Mucosa of descending colon (tissue), 3 donors: Measurements from ENCODE around the gene LAMC2. TPM values are rescaled to one million over a fixed set of nuclear protein-coding genes. Genes with fewer than 3 reads are reported as not detected.
A peak's percentile ranks its signal among the peaks of the same experiment; 100 is the strongest.
"Not testable (repeated sequence)": the region's sequence is repeated elsewhere in the genome, so short reads cannot be mapped to it uniquely, and the experiment has no call there.

ENCODE experiments used
- ATAC-seq: fragments of 200-7000 bp; cut with Tn5 transposase; one replicate; pipeline ENCODE4 v1.9.1; 2020; ENCODE audit warnings: mild to moderate bottlenecking, moderate library complexity
- DNase-seq, 3 donors: peaks; one replicate each; pipeline ENCODE4 v3.0.0-alpha.2; 2020
- H3K36me3 ChIP-seq: fragments of 200-600 bp; one replicate; pipeline ENCODE4 v1.8.0; 2021; ENCODE audit warnings: low read depth, mild to moderate bottlenecking
- H3K4me1 ChIP-seq: fragments of 200-600 bp; one replicate; pipeline ENCODE4 v1.8.0; 2021; ENCODE audit warnings: low read depth, mild to moderate bottlenecking
- H3K4me3 ChIP-seq: fragments of 200-600 bp; one replicate; pipeline ENCODE4 v1.8.0; 2021; ENCODE audit warnings: mild to moderate bottlenecking
- H3K9me3 ChIP-seq: fragments of 200-600 bp; one replicate; pipeline ENCODE4 v1.8.0; 2021; ENCODE audit warnings: mild to moderate bottlenecking
- intact Hi-C, 2 donors: fragments of 100-400 bp; cut with DNase I in 1 of 2; cut with micrococcal nuclease in 1 of 2; formaldehyde crosslinking; loops; one replicate each; pipeline versions ENCODE4 v1.11.0 to v1.11.1; 2022; cut with DNase I, micrococcal nuclease
- total RNA-seq, 3 donors: library from RNA; stranded (reverse); fragmentation: NEBNext Ultra II Directional in 2 of 3; extraction: Animal tissue kit (Norgen Biotek cat#: 25700) in 2 of 3; gene quantifications; one replicate each; pipeline versions ENCODE4 v1.2.1 to v1.2.4, GENCODE V29; 2021 to 2023
- TF ChIP-seq, protein P1 (sequence below): fragments of 200-600 bp; IDR thresholded peaks from one replicate; pipeline ENCODE4 v1.8.0; 2022; ENCODE audit warnings: antibody characterized with exemption, mild to moderate bottlenecking
- donor health status: DM: no; HTN: no; CAD: no; lungs with moderate emphysema.
- donor health status: DM: no; HTN: no; CAD: no.
- donor health status: DM: no; HTN: yes; CAD: no.

LAMC2 gene
- total RNA-seq, 3 donors from 2014 or later = 16.3 to 36.9 (median 31.0) TPM

DNA sequence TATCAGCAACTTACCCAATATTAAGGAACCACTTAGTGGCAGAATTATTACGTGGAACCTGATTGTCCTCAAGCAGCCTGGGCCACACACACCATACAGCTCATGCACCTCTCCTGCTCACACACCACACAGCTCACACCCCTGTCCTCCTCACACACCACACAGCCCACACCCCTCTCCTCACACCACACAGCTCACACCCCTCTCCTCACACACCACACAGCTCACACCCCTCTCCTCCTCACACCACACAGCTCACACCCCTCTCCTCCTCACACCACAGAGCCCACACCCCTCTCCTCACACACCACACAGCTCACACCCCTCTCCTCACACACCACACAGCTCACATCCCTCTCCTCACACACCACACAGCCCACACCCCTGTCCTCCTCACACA lies 36.8 kb upstream of the LAMC2 start:
- TF ChIP-seq, protein P1, sequence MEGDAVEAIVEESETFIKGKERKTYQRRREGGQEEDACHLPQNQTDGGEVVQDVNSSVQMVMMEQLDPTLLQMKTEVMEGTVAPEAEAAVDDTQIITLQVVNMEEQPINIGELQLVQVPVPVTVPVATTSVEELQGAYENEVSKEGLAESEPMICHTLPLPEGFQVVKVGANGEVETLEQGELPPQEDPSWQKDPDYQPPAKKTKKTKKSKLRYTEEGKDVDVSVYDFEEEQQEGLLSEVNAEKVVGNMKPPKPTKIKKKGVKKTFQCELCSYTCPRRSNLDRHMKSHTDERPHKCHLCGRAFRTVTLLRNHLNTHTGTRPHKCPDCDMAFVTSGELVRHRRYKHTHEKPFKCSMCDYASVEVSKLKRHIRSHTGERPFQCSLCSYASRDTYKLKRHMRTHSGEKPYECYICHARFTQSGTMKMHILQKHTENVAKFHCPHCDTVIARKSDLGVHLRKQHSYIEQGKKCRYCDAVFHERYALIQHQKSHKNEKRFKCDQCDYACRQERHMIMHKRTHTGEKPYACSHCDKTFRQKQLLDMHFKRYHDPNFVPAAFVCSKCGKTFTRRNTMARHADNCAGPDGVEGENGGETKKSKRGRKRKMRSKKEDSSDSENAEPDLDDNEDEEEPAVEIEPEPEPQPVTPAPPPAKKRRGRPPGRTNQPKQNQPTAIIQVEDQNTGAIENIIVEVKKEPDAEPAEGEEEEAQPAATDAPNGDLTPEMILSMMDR = no peak
- intact Hi-C loops = no loop called here
- no peaks in the 10 kb centered on the region for H3K9me3 ChIP-seq
- ATAC-seq (no peak), DNase-seq (no peak)
- no peaks in the 10 kb centered on the region for H3K4me1 ChIP-seq
- no peak overlapping the region for H3K4me3 ChIP-seq
- no peaks in the 10 kb centered on the region for H3K36me3 ChIP-seq

DNA sequence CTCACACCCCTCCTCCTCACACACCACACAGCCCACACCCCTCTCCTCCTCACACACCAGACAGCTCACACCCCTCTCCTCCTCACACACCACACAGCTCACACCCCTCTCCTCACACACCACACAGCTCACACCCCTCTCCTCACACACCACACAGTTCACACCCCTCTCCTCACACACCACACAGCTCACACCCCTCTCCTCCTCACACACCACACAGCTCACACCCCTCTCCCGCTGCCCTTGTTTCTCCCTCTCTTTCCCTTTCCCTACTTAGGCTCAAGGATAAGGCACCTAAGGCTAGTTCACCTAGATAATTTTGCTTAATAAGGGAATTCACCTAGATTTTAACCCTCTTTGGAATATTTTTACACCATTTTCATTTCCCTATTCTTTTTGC lies 36.0 kb upstream of the LAMC2 start:
- H3K9me3 ChIP-seq, intact Hi-C loops, DNase-seq, H3K4me3 ChIP-seq, ATAC-seq, H3K4me1 ChIP-seq, H3K36me3 ChIP-seq: not testable (repeated sequence)

DNA sequence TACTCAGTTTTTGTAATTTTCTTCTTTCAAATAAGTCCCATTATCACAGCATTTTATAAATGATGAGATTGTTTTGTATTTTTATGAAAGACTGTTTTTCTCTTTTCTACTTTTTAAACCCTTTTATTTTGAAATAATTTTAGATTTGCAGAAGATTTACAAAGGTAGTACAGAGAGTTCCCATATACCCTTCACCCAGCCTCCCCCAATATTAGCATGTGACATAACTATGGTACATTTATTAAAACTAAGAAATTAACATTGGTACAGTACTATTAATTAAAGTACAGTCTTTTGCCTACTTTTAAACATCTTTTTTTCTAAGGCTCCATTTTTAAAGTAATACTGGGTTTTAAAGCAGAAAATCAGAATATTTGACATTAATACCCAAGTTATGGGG lies 35.6 kb upstream of the LAMC2 start:
- Histone ChIP-seq H3K9me3 (no peaks in the 10 kb centered on the region), H3K4me1 (no peaks in the 10 kb centered on the region), H3K4me3 (no peak overlapping the region), H3K36me3 (no peaks in the 10 kb centered on the region)
- ATAC-seq = no peak
- DNase-seq = no peak
- intact Hi-C loops = no loop called here
- TF ChIP-seq, protein P1 = no peak

DNA sequence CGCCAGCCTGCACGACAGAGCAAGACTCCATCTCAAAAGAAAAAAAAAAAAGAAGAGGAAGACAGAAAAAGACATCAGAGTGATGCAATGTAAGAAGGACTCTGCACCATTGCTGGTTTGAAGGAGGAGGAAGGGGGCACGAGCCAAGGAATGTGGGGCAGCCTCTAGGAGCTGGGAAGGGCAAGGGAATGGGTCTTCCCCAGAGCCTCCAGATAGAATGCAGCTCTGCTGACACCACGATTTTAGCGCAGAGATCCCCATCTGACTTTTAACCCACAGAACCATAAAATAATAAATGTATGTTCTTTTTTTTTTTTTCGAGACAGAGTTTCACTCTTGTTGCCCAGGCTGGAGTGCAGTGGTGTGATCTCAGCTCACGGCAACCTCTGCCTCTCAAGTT lies 33.9 kb upstream of the LAMC2 start:
- Histone ChIP-seq H3K4me1 (no peaks in the 10 kb centered on the region), H3K4me3 (no peak overlapping the region), H3K9me3 (no peaks in the 10 kb centered on the region), H3K36me3 (no peaks in the 10 kb centered on the region)
- no peak for DNase-seq
- TF ChIP-seq, protein P1 = no peak
- intact Hi-C loops = no loop called here
- ATAC-seq = peak; percentile 71

DNA sequence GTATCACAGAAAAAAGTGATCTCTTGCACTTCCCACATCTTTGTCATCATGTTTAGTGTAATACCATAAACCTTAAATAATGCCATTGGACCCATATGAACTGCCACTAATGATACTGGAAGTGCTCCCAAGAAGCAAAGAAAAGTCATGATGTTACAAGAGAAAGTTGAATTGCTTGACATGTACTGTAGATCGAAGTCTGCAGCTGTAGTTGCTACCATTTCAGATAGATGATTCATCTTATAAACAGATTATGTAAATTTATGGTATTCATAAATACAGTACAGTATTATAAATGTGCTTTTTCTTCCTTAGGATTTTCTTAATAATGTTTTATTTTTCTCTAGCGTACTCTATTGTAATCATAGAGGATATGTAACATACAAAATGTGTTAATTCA lies 30.1 kb upstream of the LAMC2 start:
- Histone ChIP-seq H3K9me3 (no peaks in the 10 kb centered on the region), H3K4me3 (no peak overlapping the region), H3K36me3 (no peaks in the 10 kb centered on the region), H3K4me1 (no peaks in the 10 kb centered on the region)
- ATAC-seq (no peak), DNase-seq (no peak)
- intact Hi-C loops = no loop called here
- TF ChIP-seq, protein P1 = no peak

DNA sequence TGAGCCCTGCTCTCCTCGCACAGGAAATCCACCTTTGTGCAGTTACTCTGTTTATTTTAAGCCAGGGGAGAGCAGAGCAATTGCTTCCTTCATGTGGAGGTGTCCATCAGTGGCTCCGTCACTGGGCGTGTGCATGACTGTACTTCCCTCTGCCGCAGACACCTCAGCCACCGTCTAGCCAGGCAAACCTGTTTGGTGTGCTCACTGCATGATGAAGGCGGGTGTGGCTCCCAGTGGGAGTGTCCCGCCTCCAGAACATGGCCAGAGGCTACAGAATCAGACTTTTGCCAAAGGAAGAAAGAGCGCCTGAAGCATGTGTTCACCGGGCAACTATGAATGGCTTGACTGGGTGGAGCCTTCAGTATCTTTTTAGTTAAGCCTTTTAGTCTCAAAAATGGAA lies 26.1 kb upstream of the LAMC2 start:
- no peak overlapping the region for H3K4me3 ChIP-seq
- intact Hi-C loops = no loop called here
- H3K4me1 ChIP-seq = no peaks in the 10 kb centered on the region
- DNase-seq (peak; percentile 90 to 93 (median 92)), ATAC-seq (peak; percentile 100)
- H3K36me3 ChIP-seq = no peaks in the 10 kb centered on the region
- TF ChIP-seq, protein P1 = no peak
- H3K9me3 ChIP-seq = no peaks in the 10 kb centered on the region
